ENCODE data around the gene FBXW2. TPM values are rescaled to one million over a fixed set of nuclear protein-coding genes. Genes with fewer than 3 reads are reported as not detected.

Gene FBXW2
- total RNA-seq, 1 donor from 2014 or later, result 65.0 TPM

DNA sequence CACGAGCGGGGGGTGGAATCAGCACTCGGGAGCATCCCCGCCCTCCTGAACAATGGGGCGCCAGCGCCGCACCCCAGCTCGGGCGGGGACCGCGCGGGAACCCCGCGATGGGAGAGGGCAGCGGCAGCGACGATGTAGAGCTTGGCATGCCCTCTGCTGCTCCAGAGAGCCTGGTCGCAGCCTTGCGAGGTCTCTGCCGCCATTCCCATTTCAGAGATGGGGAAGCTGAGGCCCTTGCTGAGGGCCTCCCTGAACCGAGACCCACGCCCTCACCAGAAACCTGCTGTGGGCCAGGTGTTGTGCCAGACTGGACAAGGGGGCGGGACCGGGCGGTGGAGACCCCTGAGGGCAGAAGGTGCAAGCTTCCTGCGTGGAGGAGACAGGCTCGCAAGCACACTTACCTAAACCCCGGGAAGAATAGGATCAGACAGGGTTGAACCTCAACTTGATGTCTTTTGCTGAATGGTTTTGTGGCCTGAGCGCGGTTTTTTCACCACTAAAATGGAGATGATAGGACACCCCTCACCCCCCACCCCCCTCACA is 78.3 kb downstream of the FBXW2 start:
- no peak for DNase-seq (ENCODE audit: low spot score)

- DNase-seq (ENCODE audit: low spot score), result peak; percentile 99
These were observed 78.9 kb downstream of the FBXW2 start, which contains the start of gene MEGF9 for GRCh38 chr9:120714088-120714845. TSS of gene MEGF9 (minus strand) at chr9:120714470. CDS start at chr9:120714358, 112 bp downstream.

DNA sequence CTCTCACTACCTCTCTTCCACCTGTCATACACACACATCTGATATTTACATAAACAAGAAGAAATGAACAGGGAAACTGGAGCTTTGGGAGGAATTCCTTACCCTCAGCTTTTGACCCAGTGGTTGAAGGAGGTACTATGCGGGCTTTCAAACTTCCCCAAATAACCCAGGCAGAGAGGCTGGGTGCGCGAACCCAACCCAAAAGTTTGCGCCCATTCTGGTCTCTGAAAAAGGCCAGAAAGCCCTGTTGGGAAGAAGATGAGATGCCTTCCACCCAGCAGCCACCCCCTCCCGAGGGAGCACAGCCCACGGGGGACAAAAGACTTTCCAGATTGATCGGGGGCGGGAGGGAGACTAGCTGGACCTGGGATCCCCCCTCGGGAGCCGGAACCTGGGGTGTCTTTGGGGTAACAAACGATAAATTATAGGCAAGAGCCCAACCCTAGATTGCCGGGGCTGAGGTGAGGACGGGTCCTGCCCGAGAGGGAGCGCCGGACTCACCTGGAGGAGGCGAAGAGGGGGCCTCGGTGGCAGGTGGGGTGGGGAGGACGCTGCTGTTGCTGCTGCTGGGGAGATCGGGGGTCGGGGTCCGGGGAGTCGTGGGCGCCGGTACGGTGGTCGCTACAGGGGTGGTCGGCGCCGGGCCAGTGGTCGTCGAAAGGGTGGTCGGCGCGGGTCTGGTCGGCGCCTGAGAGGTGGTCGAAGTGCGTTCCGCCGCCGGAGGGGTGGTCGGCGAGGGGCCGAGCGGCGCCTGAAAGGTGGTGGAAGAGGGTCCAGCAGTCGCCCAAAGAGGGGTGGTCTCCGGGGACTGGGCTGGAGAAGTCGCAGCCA is 79.7 kb downstream of the FBXW2 start:
- DNase-seq (ENCODE audit: low spot score), result no peak

- no peak for DNase-seq (ENCODE audit: low spot score)
These were observed 80.6 kb downstream of the FBXW2 start for GRCh38 chr9:120712539-120713031.

GRCh38 chr9:120711841-120712538 is 81.2 kb downstream of the FBXW2 start:
- DNase-seq (ENCODE audit: low spot score), result no peak

DNA sequence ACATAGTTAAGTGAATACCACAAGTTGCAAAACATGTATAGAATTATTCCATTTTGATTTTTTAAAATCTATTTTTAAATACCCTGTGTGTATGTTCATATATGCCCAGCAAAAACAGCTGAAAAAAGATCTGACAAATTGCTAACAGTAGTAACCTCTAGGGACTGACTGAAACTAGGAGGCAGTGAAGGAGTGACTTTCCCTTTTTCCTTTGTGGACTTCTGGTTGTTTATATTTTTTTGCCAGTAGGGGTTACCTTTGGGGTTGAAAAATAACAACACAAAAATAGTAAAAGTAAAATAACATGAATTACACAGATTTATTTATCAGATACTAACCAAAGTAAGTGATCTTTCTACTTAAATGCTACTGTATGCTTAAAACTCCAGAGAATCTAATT is 81.9 kb downstream of the FBXW2 start:
- no peak for DNase-seq (ENCODE audit: low spot score)

GRCh38 chr9:120710110-120710981 is 82.9 kb downstream of the FBXW2 start:
- DNase-seq (ENCODE audit: low spot score), result no peak

DNA sequence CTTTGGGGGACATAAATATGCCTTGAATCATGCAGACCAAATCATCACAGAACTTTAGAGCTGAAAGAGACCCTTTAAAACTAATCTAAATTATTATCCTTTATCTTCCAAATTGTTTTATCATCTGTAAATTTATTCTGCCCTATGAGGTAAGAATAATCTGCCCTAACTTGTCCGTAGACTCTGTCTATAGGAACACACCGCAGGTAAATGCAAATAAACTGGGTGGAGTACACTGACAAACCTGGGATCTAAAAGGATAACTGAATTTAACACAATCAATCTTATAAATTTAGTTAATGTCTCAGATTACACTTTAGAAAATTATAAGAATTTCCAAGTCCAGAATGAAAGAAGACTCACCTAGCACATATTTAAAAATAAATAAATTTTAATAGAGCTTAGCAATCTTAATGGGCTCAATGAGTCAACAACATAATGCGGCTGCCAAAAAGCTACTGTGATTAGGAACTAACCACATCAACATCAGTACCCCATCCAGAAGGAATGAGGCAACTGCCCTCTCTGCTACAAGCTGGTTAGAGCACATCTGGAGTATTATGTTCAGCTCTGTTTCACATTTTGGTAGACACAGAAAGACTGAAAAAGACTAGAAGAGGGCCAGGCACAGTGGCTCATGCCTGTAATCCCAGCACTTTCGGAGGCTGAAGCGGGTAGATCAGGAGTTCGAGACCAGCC is 84.5 kb downstream of the FBXW2 start:
- DNase-seq (ENCODE audit: low spot score), result no peak

DNA sequence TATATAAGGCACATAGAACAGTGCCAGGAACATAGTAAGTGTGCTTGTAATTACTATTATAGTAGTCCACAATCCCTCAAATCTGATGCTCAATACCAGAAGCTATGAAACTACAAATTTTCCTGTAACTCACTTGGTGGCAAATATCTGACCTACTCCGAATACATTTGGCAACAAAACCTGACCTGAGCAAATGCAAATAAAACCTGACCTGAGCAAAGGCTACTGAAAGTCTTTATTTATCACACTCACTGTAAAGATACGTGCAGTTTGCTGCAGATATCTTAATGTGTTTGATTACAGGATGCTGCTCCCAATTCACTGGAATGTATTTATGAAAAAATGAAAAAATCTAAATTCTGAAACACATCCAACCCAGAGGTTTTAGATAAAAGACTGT is 86.0 kb downstream of the FBXW2 start:
- DNase-seq (ENCODE audit: low spot score), result no peak

Other genes with a start within 250 kb of the FBXW2 start
- 88.8 TPM for gene CDK5RAP2, start 213.2 kb downstream of the FBXW2 start, total RNA-seq (ENCODE audit: insufficient read depth, low replicate concordance)
- gene MEGF9, start 78.9 kb downstream of the FBXW2 start, total RNA-seq (ENCODE audit: insufficient read depth, low replicate concordance), result 7.9 TPM
- 57.8 TPM for gene PSMD5, start 49.5 kb upstream of the FBXW2 start, total RNA-seq (ENCODE audit: insufficient read depth, low replicate concordance)
- gene PHF19, start 83.8 kb upstream of the FBXW2 start, total RNA-seq (ENCODE audit: insufficient read depth, low replicate concordance), result 20.0 TPM
- gene TRAF1, start 133.4 kb upstream of the FBXW2 start, total RNA-seq (ENCODE audit: insufficient read depth, low replicate concordance), result 12.5 TPM